ENCODE data around the gene CDKAL1. TPM values are rescaled to one million over a fixed set of nuclear protein-coding genes. Genes with fewer than 3 reads are reported as not detected.

Gene CDKAL1
- total RNA-seq, 1 donor, result 12.1 TPM

- no peak for DNase-seq (ENCODE audit: low read depth in 2 of 3, low spot score in 2 of 3)
Measured at GRCh38 chr6:21208081-21208795, 674.0 kb downstream of the CDKAL1 start.

DNA sequence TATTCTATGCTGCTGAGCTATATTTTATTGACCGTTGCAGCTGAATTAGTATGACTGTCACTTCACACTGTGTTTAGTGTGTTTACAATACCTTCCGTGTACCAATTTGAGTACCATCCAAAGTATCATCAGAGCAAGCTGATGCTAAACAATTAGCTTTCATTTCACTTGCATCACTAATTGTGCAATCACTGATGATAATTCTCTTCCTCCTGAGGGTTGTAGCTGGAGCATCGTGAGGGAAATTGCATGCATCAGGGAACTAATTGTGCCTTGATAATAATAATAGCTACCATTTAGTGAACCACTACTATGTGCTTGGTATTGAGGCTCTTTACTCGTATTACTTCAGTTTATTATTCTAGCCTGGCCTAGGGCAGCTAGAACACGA is 674.5 kb downstream of the CDKAL1 start:
- DNase-seq (ENCODE audit: low read depth in 2 of 3, low spot score in 2 of 3), result no peak

- DNase-seq (ENCODE audit: low read depth in 2 of 3, low spot score in 2 of 3), result no peak
Measured at GRCh38 chr6:21213492-21213891, 679.2 kb downstream of the CDKAL1 start.

DNA sequence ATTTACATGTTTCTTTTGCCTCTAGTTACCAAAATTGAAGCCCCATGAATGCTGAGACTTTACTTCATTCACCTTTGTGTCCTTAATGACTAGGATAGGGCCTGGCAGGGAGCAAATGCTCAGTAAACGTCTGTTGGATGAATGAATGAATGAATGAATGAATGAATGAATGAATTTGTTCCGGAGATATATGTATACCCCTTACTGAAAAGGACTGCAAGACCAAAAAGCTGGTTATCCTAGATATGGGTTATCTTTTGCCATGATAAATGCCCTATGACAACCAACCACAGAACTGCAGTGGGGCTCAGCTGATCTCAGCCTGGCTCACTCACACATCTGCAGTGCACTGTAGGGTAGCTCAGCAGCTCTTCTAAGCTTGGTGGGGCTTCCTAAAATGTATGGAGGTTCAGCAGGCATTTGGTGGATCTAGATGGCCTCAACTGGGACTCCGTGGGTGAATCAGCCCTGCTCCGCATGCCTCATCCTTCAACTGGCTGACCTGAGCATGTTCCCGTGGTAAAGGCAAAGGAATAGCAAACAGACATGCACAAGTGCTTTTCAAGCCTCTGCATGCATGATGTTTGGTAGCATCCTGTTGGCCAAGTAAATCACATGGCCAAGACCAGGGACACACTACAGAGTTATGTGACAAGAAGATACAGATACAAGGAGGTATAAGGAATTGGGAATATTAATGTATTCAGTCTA is 680.6 kb downstream of the CDKAL1 start:
- DNase-seq (ENCODE audit: low read depth in 2 of 3, low spot score in 2 of 3), result no peak

DNA sequence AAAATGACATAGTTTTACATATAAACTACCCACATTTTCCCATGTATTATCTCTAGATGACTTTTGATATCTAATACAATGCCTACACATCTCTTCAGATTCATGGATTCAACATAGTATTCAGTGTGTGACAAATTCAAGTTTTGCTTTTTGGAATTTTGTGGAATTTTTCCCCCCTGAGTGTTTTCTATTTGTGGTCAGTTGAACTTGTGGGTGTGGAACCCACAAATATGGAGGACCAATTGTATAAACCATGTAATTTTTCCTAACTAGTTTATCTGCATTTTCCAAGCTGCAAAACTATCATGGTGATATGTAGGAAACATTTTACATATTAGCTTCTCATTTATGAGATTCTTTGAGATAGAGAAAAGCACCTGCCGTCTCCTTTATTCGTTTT is 685.0 kb downstream of the CDKAL1 start:
- DNase-seq (ENCODE audit: low read depth in 2 of 3, low spot score in 2 of 3), result no peak

DNA sequence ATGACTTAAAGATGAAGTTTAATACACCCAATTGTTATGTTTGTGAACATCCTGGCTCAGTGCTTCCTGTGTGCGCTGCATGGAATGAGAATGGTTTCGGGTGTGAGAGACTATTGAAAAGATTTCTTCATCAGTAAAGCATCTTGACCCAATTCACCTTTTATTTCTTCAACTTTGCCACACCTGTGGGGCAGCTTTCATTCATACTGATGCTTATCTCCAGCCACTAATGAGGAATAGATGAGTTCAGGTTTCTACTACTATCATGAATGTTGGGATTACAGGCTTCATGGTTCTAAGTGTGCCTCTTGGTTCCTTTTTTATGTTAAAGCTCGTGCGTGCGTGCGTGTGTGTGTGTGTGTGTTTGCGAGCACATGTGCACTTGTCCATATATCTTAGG is 685.6 kb downstream of the CDKAL1 start:
- DNase-seq (ENCODE audit: low read depth in 2 of 3, low spot score in 2 of 3), result no peak

DNA sequence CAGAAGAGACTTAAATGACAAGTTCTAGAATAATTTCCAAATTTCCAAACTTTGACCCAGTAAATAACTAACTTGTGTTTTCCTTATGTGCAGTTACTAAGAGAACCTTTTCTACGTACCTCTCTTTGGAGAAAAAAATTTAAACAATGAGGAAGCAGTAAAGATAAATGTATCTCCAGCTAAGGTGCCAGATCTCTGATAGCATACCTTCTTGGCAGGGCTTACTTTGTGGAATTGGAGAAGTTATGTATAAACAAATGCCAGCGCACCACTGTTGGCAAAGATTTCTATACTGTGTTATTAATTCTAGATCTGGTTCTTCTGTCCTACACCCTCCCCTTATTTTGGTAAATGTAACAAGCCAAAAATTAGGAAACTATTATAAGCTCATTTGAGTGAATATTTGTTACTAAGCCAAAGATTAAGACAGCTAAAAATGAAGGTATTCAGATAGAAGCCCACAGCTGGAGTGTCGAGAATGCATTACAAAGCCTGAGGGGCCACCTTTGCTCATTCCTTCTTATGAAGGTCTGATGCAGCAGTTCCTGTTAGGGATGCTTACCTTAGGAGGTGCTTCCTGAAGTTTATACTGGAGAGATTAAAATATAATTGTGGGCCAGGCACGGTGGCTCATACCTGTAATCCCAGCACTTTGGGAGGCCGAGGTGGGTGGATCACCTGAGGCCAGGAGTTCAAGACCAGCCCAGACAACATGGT is 686.2 kb downstream of the CDKAL1 start:
- DNase-seq (ENCODE audit: low read depth in 2 of 3, low spot score in 2 of 3), result no peak

DNA sequence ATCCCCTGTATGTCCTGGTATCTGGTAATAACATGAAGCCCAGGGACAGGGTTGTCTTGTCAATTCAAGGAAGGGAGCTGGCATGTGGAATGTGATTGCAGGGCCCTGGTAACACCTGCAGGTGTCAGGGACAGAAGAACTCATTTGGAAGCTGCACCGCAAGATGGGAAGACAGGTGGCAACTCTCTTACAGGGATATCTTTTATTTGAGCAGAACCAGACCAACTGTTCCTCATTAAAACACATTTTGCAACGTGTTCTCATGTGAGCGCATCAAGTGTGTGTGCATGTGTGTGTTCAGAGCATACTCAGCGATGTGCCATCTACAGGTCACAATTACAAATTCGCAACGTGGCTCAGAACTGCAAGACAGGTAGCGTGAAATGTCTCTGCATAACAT is 688.4 kb downstream of the CDKAL1 start:
- DNase-seq (ENCODE audit: low read depth in 2 of 3, low spot score in 2 of 3), result no peak

DNA sequence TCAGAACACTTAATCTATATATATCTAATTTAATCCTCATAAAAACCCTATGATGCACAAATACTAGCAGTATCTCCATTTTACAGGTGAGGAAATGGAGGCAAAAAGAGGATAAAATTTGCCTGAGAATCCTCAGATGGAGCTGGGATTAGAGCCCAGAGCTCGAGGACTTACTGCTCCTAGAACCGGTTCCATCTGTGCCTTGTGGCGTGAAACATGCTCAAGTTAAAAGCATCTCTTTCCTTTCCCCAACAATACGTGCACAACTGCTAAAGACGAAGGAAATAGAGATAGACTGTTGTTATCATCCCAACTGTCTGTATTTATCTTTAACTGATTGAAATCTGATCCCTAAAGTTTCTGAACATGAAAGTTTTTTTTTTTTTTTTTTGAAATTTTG is 691.7 kb downstream of the CDKAL1 start:
- DNase-seq (ENCODE audit: low read depth in 2 of 3, low spot score in 2 of 3), result no peak

- DNase-seq (ENCODE audit: low read depth in 2 of 3, low spot score in 2 of 3), result no peak
Measured at GRCh38 chr6:21227486-21227885, 693.2 kb downstream of the CDKAL1 start.

- DNase-seq (ENCODE audit: low read depth in 2 of 3, low spot score in 2 of 3), result no peak
Measured at GRCh38 chr6:21228411-21228810, 694.2 kb downstream of the CDKAL1 start.

- DNase-seq (ENCODE audit: low read depth in 2 of 3, low spot score in 2 of 3), result no peak
Measured at GRCh38 chr6:21228876-21229460, 694.7 kb downstream of the CDKAL1 start.

GRCh38 chr6:21230536-21230935 is 696.3 kb downstream of the CDKAL1 start:
- no peak for DNase-seq (ENCODE audit: low read depth in 2 of 3, low spot score in 2 of 3)

- no peak for DNase-seq (ENCODE audit: low read depth in 2 of 3, low spot score in 2 of 3)
Measured at GRCh38 chr6:21235162-21235561, 700.9 kb downstream of the CDKAL1 start.

DNA sequence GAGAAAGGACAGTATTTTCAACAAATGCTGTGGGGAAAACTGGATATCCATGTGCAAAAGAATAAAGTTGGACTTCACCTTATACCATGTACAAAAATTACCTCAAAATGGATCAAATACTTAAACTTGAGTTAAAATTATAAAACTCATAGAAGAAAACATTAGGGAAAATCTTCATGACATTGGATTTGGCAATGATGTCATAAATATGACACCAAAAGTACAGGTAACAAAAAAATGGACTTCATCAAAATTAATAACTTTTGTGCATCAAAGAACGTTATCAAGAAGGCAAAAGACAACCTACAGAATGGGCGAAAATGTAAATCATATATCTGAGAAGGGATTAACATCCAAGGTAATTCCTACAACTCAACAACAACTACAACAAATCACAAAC is 704.0 kb downstream of the CDKAL1 start:
- DNase-seq (ENCODE audit: low read depth in 2 of 3, low spot score in 2 of 3), result no peak

DNA sequence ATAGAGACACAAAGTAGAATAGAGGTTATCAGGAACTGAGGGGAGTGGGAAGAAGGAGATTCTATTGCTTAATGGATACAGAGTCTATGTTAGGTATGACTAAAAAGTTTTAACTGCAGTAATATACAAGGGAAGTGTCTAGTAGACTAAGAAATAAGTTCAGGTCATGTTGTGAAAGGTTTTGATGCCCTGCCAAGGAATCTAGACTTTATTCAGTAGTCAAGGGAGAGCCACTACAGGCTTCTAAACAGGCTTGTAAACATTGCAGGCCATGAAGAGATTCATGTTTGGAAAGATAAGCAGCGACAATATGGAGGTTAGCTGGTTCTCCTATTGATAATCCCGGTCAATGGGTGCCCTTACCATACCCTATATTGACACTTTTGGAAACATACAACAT is 706.5 kb downstream of the CDKAL1 start:
- DNase-seq (ENCODE audit: low read depth in 2 of 3, low spot score in 2 of 3), result no peak

GRCh38 chr6:21241231-21242130 is 707.2 kb downstream of the CDKAL1 start:
- no peak for DNase-seq (ENCODE audit: low read depth in 2 of 3, low spot score in 2 of 3)

DNA sequence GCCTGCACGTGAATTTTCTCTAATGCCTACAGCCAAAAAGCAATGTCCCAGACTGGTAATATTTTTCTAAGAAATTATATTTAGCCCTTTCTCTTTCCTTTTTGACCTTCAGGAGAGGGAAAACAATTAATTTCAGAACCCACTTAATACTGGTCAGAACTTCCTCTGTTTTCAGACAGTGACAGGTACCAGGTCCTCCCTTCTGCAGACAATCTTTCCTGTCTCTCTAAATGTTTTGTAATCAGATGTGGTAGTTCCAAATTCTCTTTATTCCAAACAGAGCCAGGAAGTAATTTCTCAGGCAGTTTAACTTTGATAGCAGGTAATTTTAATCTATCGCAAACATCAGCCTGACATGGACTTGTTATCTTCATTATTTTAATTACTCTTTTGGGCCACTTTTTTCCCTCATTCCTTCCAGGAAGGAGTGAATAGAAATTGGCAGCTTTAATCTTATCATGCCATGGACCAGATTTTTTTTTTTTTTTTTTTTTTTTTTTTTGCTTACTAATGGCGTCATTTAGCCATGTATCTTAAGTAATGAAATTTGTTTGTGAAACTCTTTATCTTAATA is 710.7 kb downstream of the CDKAL1 start:
- DNase-seq (ENCODE audit: low read depth in 2 of 3, low spot score in 2 of 3), result no peak

- DNase-seq (ENCODE audit: low read depth in 2 of 3, low spot score in 2 of 3), result no peak
Measured at GRCh38 chr6:21245488-21245887, 711.2 kb downstream of the CDKAL1 start.

DNA sequence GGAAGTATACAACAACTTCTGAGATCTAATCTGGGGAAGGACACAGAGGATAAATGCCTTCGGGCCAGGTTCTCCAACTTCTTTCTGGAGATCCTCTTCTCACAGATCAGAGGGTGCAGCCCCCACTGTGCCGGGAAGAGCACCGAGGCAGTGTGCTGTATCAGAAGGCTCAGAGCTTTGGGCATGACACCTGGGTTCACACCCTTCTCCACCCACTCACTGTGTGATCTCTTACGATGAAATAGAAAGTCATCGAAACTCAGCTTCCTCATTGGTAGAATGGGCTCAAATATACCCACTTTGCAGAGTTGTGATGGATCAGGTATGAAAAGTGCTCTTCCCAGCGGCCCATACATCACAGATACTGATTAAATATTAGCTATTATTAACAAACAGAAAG is 711.8 kb downstream of the CDKAL1 start:
- no peak for DNase-seq (ENCODE audit: low read depth in 2 of 3, low spot score in 2 of 3)

Data from hematopoietic multipotent progenitor cell (in vitro differentiated cells).